Measurements from ENCODE around the gene DUSP5.

The DUSP5 gene

GRCh38 chr10:110533149-110533548, 35.4 kb downstream of the DUSP5 start:
- no peak for TF ChIP-seq CTCF (IDR thresholded peaks at IDR 0.05; ENCODE audit: borderline replicate concordance, control extremely low read depth, extremely low read depth, insufficient read depth, missing control alignments)
- no peak for DNase-seq (ENCODE audit: low spot score)
- in situ Hi-C loops (cut with MboI; ENCODE audit: low sequenced_read_pairs, unreplicated experiment) = no loop called here

GRCh38 chr10:110534571-110534970, 36.9 kb downstream of the DUSP5 start:
- in situ Hi-C loops (cut with MboI; ENCODE audit: low sequenced_read_pairs, unreplicated experiment) = no loop called here
- DNase-seq (ENCODE audit: low spot score) = no peak
- TF ChIP-seq CTCF (IDR thresholded peaks at IDR 0.05; ENCODE audit: borderline replicate concordance, control extremely low read depth, extremely low read depth, insufficient read depth, missing control alignments) = no peak

- TF ChIP-seq CTCF (IDR thresholded peaks at IDR 0.05; ENCODE audit: borderline replicate concordance, control extremely low read depth, extremely low read depth, insufficient read depth, missing control alignments) = no peak
- in situ Hi-C loops (cut with MboI; ENCODE audit: low sequenced_read_pairs, unreplicated experiment) = no loop called here
- peak; percentile 65 for DNase-seq (ENCODE audit: low spot score)
Measured at GRCh38 chr10:110535958-110536891, 38.5 kb downstream of the DUSP5 start.

- in situ Hi-C loops (cut with MboI; ENCODE audit: low sequenced_read_pairs, unreplicated experiment) = no loop called here
- no peak for TF ChIP-seq CTCF (IDR thresholded peaks at IDR 0.05; ENCODE audit: borderline replicate concordance, control extremely low read depth, extremely low read depth, insufficient read depth, missing control alignments)
- DNase-seq (ENCODE audit: low spot score) = no peak
Measured at GRCh38 chr10:110539091-110539490, 41.4 kb downstream of the DUSP5 start.

- no peak for TF ChIP-seq CTCF (IDR thresholded peaks at IDR 0.05; ENCODE audit: borderline replicate concordance, control extremely low read depth, extremely low read depth, insufficient read depth, missing control alignments)
- in situ Hi-C loops (cut with MboI; ENCODE audit: low sequenced_read_pairs, unreplicated experiment) = loop anchor here (10.0 kb wide), 1 partner anchor 405 kb away; no protein-coding TSS in a partner anchor
- DNase-seq (ENCODE audit: low spot score) = no peak
Measured at GRCh38 chr10:110540031-110540430, 42.3 kb downstream of the DUSP5 start.

- in situ Hi-C loops (cut with MboI; ENCODE audit: low sequenced_read_pairs, unreplicated experiment) = loop anchor here (10.0 kb wide), 1 partner anchor 410 kb away; no protein-coding TSS in a partner anchor
- no peak for TF ChIP-seq CTCF (IDR thresholded peaks at IDR 0.05; ENCODE audit: borderline replicate concordance, control extremely low read depth, extremely low read depth, insufficient read depth, missing control alignments)
- DNase-seq (ENCODE audit: low spot score) = no peak
Measured at GRCh38 chr10:110544958-110545537, 47.3 kb downstream of the DUSP5 start.

Measured in GM13976 (cell line).